SK-N-SH (cell line): ENCODE data around the gene PRDM5.

Source experiments
- GABPA ChIP-seq: IDR thresholded peaks from 2 replicates; pipeline ENCODE4 v1.4.0; 2012; ENCODE audit warnings: low read depth, mild to moderate bottlenecking
- NRF1 ChIP-seq: IDR thresholded peaks from 2 replicates; pipeline ENCODE4 v1.6.1; 2012; ENCODE audit warnings: low read depth, mild to moderate bottlenecking, low read length
- POLR2AphosphoS5 ChIP-seq: IDR thresholded peaks from 2 replicates; pipeline ENCODE4 v1.6.1; 2012; ENCODE audit warnings: low read depth, low read length
- RAD21 ChIP-seq: IDR thresholded peaks from 2 replicates; pipeline ENCODE4 v1.6.1; 2012; ENCODE audit warnings: mild to moderate bottlenecking, low read length
- TAF1 ChIP-seq: IDR thresholded peaks from 2 replicates; pipeline ENCODE4 v1.6.1; 2012; ENCODE audit warnings: low read depth, mild to moderate bottlenecking, low read length, moderate library complexity, borderline replicate concordance
- TF ChIP-seq, protein P1 (sequence below): fragments of 200-600 bp; sonication (generic); IDR thresholded peaks from 2 replicates; pipeline ENCODE4 v1.6.1; 2017; ENCODE audit warnings: antibody characterized with exemption, mild to moderate bottlenecking, moderate library complexity
- TF ChIP-seq, protein P2 (sequence below): IDR thresholded peaks from 2 replicates; pipeline ENCODE4 v1.6.1; 2012; ENCODE audit warnings: mild to moderate bottlenecking, low read depth, low read length, moderate library complexity

DNA sequence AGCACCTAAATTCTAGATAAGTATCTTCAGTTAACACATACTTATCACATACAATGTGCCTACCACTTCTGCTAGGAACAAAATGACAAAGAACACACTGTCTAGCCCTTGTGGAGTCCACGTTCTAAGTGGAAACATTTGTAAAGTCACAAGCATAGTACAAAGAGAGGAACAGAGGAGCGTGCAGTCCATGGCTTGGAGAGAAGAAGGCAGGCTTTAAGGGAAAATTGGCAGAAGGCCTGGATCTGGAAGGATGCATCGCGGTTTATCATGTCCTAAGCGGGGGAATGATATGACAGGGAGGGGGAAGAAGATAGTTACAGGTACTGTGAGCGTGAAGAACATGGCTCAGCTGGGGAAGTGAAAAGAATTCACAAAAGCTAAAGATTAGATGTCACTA lies 218.0 kb downstream of the PRDM5 start:
- TF ChIP-seq NRF1 (no peak), RAD21 (no peak), GABPA (no peak), POLR2AphosphoS5 (no peak), TAF1 (no peak)
- TF ChIP-seq, protein P1, sequence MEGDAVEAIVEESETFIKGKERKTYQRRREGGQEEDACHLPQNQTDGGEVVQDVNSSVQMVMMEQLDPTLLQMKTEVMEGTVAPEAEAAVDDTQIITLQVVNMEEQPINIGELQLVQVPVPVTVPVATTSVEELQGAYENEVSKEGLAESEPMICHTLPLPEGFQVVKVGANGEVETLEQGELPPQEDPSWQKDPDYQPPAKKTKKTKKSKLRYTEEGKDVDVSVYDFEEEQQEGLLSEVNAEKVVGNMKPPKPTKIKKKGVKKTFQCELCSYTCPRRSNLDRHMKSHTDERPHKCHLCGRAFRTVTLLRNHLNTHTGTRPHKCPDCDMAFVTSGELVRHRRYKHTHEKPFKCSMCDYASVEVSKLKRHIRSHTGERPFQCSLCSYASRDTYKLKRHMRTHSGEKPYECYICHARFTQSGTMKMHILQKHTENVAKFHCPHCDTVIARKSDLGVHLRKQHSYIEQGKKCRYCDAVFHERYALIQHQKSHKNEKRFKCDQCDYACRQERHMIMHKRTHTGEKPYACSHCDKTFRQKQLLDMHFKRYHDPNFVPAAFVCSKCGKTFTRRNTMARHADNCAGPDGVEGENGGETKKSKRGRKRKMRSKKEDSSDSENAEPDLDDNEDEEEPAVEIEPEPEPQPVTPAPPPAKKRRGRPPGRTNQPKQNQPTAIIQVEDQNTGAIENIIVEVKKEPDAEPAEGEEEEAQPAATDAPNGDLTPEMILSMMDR: no peak
- TF ChIP-seq, protein P2, sequence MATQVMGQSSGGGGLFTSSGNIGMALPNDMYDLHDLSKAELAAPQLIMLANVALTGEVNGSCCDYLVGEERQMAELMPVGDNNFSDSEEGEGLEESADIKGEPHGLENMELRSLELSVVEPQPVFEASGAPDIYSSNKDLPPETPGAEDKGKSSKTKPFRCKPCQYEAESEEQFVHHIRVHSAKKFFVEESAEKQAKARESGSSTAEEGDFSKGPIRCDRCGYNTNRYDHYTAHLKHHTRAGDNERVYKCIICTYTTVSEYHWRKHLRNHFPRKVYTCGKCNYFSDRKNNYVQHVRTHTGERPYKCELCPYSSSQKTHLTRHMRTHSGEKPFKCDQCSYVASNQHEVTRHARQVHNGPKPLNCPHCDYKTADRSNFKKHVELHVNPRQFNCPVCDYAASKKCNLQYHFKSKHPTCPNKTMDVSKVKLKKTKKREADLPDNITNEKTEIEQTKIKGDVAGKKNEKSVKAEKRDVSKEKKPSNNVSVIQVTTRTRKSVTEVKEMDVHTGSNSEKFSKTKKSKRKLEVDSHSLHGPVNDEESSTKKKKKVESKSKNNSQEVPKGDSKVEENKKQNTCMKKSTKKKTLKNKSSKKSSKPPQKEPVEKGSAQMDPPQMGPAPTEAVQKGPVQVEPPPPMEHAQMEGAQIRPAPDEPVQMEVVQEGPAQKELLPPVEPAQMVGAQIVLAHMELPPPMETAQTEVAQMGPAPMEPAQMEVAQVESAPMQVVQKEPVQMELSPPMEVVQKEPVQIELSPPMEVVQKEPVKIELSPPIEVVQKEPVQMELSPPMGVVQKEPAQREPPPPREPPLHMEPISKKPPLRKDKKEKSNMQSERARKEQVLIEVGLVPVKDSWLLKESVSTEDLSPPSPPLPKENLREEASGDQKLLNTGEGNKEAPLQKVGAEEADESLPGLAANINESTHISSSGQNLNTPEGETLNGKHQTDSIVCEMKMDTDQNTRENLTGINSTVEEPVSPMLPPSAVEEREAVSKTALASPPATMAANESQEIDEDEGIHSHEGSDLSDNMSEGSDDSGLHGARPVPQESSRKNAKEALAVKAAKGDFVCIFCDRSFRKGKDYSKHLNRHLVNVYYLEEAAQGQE: no peak
